A549 (cell line): ENCODE measurements around the gene ABHD12. TPM values are rescaled to one million over a fixed set of nuclear protein-coding genes. Genes with fewer than 3 reads are reported as not detected.

ENCODE experiments used
- ATAC-seq, 2 experiments: fragments of 200-7000 bp in 1 of 2; fragments of >200 bp in 1 of 2; cut with Nextera tagmentation in 1 of 2; cut with Tn5 transposase in 1 of 2; 3 replicates each; pipeline versions ENCODE4 v1.8.0 to v1.9.1; 2018 to 2020; ENCODE audit warnings: mild to moderate bottlenecking in 1 of 2, moderate library complexity in 1 of 2
- CTCF ChIA-PET: fragments of 300-600 bp; sonication (Branson Sonifier 250); formaldehyde crosslinking; extraction: SDS; loops from one replicate; lab custom pipeline; 2021; ENCODE audit warnings: antibody characterized with exemption, inconsistent platforms; lab: Yijun Ruan, JAX
- POLR2A ChIA-PET: fragments of 350-600 bp; formaldehyde crosslinking; extraction: SDS; loops from one replicate; lab custom pipeline; 2021; ENCODE audit warnings: antibody characterized with exemption, inconsistent platforms; lab: Yijun Ruan, JAX
- DNase-seq, 2 experiments: peaks; one replicate each; pipeline versions ENCODE4 v3.0.0 to v3.0.0-alpha.2; 2011 to 2016; ENCODE audit warnings: low read depth in 1 of 2, low spot score in 1 of 2
- FAIRE-seq: peaks from 2 replicates; lab custom pipeline; 2011; peaks lifted over from hg19 to GRCh38; lab: Jason Lieb, UNC
- H3K27ac ChIP-seq, 2 experiments: fragments of >200 bp; sonication (Bioruptor Twin); formaldehyde crosslinking; 3 replicates each; pipeline ENCODE4 v1.5.1; 2016 to 2017
- H3K4me1 ChIP-seq: fragments of >200 bp; sonication (Bioruptor Twin); formaldehyde crosslinking; 3 replicates; pipeline ENCODE4 v1.6.1; 2016
- H3K4me2 ChIP-seq: fragments of >200 bp; sonication (Bioruptor Twin); formaldehyde crosslinking; 3 replicates; pipeline ENCODE4 v1.6.1; 2016
- H3K4me3 ChIP-seq: fragments of >200 bp; sonication (Bioruptor Twin); formaldehyde crosslinking; 3 replicates; pipeline ENCODE4 v1.5.1; 2016
- H3K9me3 ChIP-seq: fragments of >200 bp; sonication (Bioruptor Twin); formaldehyde crosslinking; 3 replicates; pipeline ENCODE4 v1.6.1; 2016
- ATOH8 ChIP-seq: fragments of 250-450 bp; sonication (Bioruptor Pico); IDR thresholded peaks from 2 replicates; pipeline ENCODE4 v1.5.0; 2020; ENCODE audit warnings: low read depth, mild to moderate bottlenecking, moderate library complexity
- CBX8 ChIP-seq: fragments of 200-600 bp; sonication (generic); IDR thresholded peaks from 2 replicates; pipeline ENCODE4 v1.6.1; 2016
- ELK1 ChIP-seq: fragments of 150-350 bp; IDR thresholded peaks from 2 replicates; pipeline ENCODE4 v1.6.1; 2014; ENCODE audit warnings: low read depth, mild to moderate bottlenecking, low read length
- FOSL2 ChIP-seq, 2 experiments: fragments of 450-650 bp in 1 of 2; fragments of >200 bp in 1 of 2; sonication (Bioruptor Twin) in 1 of 2; formaldehyde crosslinking; IDR thresholded peaks; 2 replicates each; pipeline versions ENCODE4 v1.5.0 to v1.6.1; 2016 to 2020; ENCODE audit warnings: mild to moderate bottlenecking in 1 of 2, moderate library complexity in 1 of 2
- KDM1A ChIP-seq: fragments of 200-600 bp; sonication (generic); IDR thresholded peaks from 2 replicates; pipeline ENCODE4 v1.6.1; 2016; ENCODE audit warnings: low read depth, mild to moderate bottlenecking
- KDM5A ChIP-seq: fragments of 200-600 bp; sonication (generic); IDR thresholded peaks from 2 replicates; pipeline ENCODE4 v1.6.1; 2016; ENCODE audit warnings: antibody characterized with exemption, mild to moderate bottlenecking
- MYC ChIP-seq: IDR thresholded peaks from 2 replicates; pipeline ENCODE4 v1.6.1; 2012; ENCODE audit warnings: mild to moderate bottlenecking, inconsistent platforms, low read length, improper control_type of control experiment, borderline replicate concordance
- NPAS2 ChIP-seq: fragments of 250-450 bp; sonication (Bioruptor Pico); IDR thresholded peaks from 2 replicates; pipeline ENCODE4 v1.8.0; 2022; ENCODE audit warnings: mild to moderate bottlenecking, moderate library complexity, borderline replicate concordance
- PBX3 ChIP-seq: IDR thresholded peaks from 2 replicates; pipeline ENCODE4 v1.6.1; 2012
- REST ChIP-seq: fragments of 200-600 bp; sonication (generic); IDR thresholded peaks from 2 replicates; pipeline ENCODE4 v1.6.1; 2016; ENCODE audit warnings: antibody characterized with exemption, mild to moderate bottlenecking, moderate library complexity
- SMC3 ChIP-seq: fragments of >200 bp; sonication (Bioruptor Twin); formaldehyde crosslinking; IDR thresholded peaks from 3 replicates; pipeline ENCODE4 v1.6.1; 2018; ENCODE audit warnings: inconsistent platforms
- WGBS: methylation state at CpG from one replicate; pipeline ENCODE4 v1.1.6; 2017; ENCODE audit errors: missing lambda C conversion rate; 5-methylcytosine and 5-hydroxymethylcytosine counted together
- polyA plus RNA-seq, 4 experiments: library from polyadenylated mRNA; depleted of rRNA in 3 of 4; stranded (reverse); fragments of >200 nt; fragmentation: RNase III in 1 of 4; extraction: RNeasy Plus Mini Kit Qiagen cat#74134 plus additional on column Dnase treatment in 1 of 4; gene quantifications; 2 replicates in 3 of 4; 3 replicates in 1 of 4; pipeline ENCODE4 v1.2.3, GENCODE V29; 2011 to 2017

The ABHD12 gene
- polyA plus RNA-seq, 2 of the 4 experiments (the other 2 are of a cell fraction): 54.3 to 101 TPM

GRCh38 chr20:25316506-25317190, 74.0 kb downstream of the ABHD12 start:
- ATAC-seq: no peak
- TF ChIP-seq PBX3 (no peak), CBX8 (no peak), SMC3 (no peak), KDM5A (no peak), NPAS2 (CRISPR knock-in tag) (no peak), ELK1 (no peak), ATOH8 (CRISPR knock-in tag) (no peak), KDM1A (no peak), REST (no peak)
- TF ChIP-seq, all 56 proteins: peak for 0
- WGBS: 98% methylated on average over 11 of the region's 11 CpGs
- Histone ChIP-seq H3K4me1 (peaks cover 37% of the 10 kb centered on the region), H3K9me3 (no peaks in the 10 kb centered on the region), H3K4me3 (no peak overlapping the region), H3K27ac (peak overlapping the region; percentile 24 to 85; a peak in 4 of 6 replicates), H3K4me2 (no peak overlapping the region)
- ChIA-PET POLR2A (no interaction called here), CTCF (interaction anchor here (0.7 to 5.2 kb wide), 6 partner anchors 13 to 322 kb away, joined by 3 to 91 read pairs (median 10); no protein-coding TSS in a partner anchor)
- DNase-seq (no peak), FAIRE-seq (no peak)

- H3K4me3 ChIP-seq: no peak overlapping the region
- 52% methylated on average over 8 of the region's 8 CpGs for WGBS
- DNase-seq (no peak), FAIRE-seq (peak; percentile 68)
- H3K9me3 ChIP-seq: no peaks in the 10 kb centered on the region
- 0 out of 2 replicates have a peak, but pooled peaks have one; percentile 4 for TF ChIP-seq FOSL2 (IDR thresholded peaks at IDR 0.05)
- TF ChIP-seq FOSL2 (CRISPR knock-in tag; IDR thresholded peaks at IDR 0.05): no peak
- TF ChIP-seq MYC: no peak
- TF ChIP-seq, all 56 proteins: peak for 1
- Histone ChIP-seq H3K27ac (peak overlapping the region; percentile 74 to 85), H3K4me1 (peaks cover 47% of the 10 kb centered on the region), H3K4me2 (peak overlapping the region; percentile 50)
- ChIA-PET CTCF (interaction anchor here (0.7 to 5.2 kb wide), 27 partner anchors 8 to 321 kb away, joined by 3 to 91 read pairs (median 5); no protein-coding TSS in a partner anchor), POLR2A (interaction anchor here (0.9 to 1.4 kb wide), 2 partner anchors 68 to 75 kb away, joined by 5 to 6 read pairs; partner anchors contain the start of genes ABHD12 and PYGB)
- peak; percentile 63 to 66 for ATAC-seq
Measured at GRCh38 chr20:25315418-25316210, 75.0 kb downstream of the ABHD12 start.
